IMR-90 (cell line): Measurements from ENCODE around the gene PARD3.

Source experiments
- CHD1 ChIP-seq: IDR thresholded peaks from 2 replicates; pipeline ENCODE4 v1.6.1; 2012; ENCODE audit warnings: low read depth, low read length, improper control_type of control experiment
- MAFK ChIP-seq: IDR thresholded peaks from 2 replicates; pipeline ENCODE4 v1.6.1; 2012; ENCODE audit warnings: low read depth, low read length, improper control_type of control experiment
- POLR2A ChIP-seq: IDR thresholded peaks from 2 replicates; pipeline ENCODE4 v1.6.1; 2012; ENCODE audit warnings: mild to moderate bottlenecking, low read depth, low read length
- SMC3 ChIP-seq: fragments of 150-350 bp; IDR thresholded peaks from 2 replicates; pipeline ENCODE4 v1.6.1; 2016; ENCODE audit warnings: low read depth, mild to moderate bottlenecking, antibody characterized with exemption, low read length, moderate library complexity
- TF ChIP-seq, protein P1 (sequence below): conservative IDR thresholded peaks from 2 replicates; pipeline ENCODE4 v1.5.1; 2012; ENCODE audit warnings: mild to moderate bottlenecking, low read depth, low read length, improper control_type of control experiment

DNA sequence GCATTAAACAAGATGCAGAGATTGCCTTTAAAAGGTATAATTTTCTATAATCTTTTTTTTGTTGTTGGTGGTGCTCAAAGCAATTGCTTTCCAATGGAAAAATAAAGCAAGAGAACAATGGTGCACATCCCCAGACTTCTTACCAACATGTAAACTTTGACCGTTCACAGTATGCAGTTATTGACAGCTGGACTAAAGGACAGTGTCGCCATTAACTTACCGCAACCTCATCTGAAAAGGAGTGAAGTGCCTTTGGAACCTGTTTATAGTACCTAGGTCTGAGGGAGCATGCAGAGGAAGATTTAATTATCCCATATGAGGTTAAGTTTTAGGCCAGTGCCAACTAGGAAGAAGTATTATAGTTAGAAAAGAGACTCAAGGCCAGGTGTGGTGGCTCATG, 654.5 kb downstream of the PARD3 start:
- TF ChIP-seq MAFK (no peak), POLR2A (no peak), CHD1 (no peak), SMC3 (no peak)
- TF ChIP-seq, protein P1, sequence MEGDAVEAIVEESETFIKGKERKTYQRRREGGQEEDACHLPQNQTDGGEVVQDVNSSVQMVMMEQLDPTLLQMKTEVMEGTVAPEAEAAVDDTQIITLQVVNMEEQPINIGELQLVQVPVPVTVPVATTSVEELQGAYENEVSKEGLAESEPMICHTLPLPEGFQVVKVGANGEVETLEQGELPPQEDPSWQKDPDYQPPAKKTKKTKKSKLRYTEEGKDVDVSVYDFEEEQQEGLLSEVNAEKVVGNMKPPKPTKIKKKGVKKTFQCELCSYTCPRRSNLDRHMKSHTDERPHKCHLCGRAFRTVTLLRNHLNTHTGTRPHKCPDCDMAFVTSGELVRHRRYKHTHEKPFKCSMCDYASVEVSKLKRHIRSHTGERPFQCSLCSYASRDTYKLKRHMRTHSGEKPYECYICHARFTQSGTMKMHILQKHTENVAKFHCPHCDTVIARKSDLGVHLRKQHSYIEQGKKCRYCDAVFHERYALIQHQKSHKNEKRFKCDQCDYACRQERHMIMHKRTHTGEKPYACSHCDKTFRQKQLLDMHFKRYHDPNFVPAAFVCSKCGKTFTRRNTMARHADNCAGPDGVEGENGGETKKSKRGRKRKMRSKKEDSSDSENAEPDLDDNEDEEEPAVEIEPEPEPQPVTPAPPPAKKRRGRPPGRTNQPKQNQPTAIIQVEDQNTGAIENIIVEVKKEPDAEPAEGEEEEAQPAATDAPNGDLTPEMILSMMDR: no peak
